Dermis microvascular lymphatic vessel endothelial cell (primary cell): ENCODE measurements around the gene MPLKIP. TPM values are rescaled to one million over a fixed set of nuclear protein-coding genes. Genes with fewer than 3 reads are reported as not detected.

ENCODE experiments used
- total RNA-seq: library from RNA; depleted of rRNA; stranded (reverse); fragments of >200 nt; gene quantifications from 2 replicates; pipeline ENCODE4 v1.2.1, GENCODE V29; 2014

Gene MPLKIP
- total RNA-seq, 1 donor from 2014 or later: 21.3 TPM

Other genes starting within 250 kb of the MPLKIP start
- gene CDK13, start 184.4 kb downstream of the MPLKIP start, total RNA-seq: 26.7 and 38.2 TPM in 2 replicates
- gene SUGCT, start 383 bp upstream of the MPLKIP start, total RNA-seq: 1.0 and 1.1 TPM in 2 replicates